Erythroblast (primary cell): Measurements from ENCODE around the gene SLPI.

Experiments used
- GATA1 ChIP-seq: IDR thresholded peaks from 2 replicates; pipeline ENCODE4 v1.6.1; 2011; ENCODE audit warnings: low read depth, mild to moderate bottlenecking, control low read depth, low read length, moderate library complexity
- POLR2A ChIP-seq: IDR thresholded peaks from 2 replicates; pipeline ENCODE4 v1.6.1; 2011; ENCODE audit warnings: mild to moderate bottlenecking, low read length

DNA sequence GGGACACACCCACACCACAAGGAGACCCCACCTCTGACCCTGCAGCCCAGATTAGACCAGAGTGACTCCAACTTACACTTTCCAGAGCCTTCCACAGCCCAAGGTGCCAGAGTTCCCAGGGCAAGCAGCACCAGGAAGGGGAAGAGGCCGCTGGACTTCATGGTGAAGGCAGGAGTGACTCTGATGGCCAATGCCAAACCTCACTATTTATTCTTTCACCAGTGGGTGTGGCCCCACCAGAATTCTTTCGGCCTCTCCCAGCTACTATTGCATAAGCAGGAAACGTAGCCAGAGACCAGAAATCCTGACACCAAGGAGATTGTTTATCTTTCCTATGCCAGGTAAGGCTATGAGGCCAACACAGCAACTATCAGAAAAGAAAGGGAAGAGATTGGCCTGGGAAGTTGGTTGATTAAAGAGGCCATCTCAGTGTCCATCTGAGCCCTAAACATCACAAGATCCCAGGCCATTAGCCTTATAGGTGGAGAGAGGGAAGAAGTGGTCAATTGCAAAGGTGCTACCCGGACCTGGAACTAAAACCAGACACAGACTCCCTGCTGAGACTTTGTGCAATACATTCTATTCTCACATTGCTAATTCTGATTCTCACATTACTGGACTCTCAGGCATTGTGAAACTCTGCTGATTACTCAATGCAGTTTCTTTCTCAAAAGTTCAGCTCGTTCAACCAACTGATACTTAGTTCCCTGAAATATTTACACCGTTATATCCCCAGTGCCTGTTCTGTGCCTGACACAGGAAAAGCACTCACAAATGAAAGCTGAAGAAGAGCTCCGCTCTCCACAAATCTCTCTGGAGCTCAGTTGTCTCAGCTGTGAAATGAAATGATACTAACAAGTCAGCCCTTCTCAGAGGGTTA, at the start of gene SLPI:
- TF ChIP-seq POLR2A (no peak), GATA1 (no peak)
